ENCODE measurements around the gene ALOXE3.

DNA sequence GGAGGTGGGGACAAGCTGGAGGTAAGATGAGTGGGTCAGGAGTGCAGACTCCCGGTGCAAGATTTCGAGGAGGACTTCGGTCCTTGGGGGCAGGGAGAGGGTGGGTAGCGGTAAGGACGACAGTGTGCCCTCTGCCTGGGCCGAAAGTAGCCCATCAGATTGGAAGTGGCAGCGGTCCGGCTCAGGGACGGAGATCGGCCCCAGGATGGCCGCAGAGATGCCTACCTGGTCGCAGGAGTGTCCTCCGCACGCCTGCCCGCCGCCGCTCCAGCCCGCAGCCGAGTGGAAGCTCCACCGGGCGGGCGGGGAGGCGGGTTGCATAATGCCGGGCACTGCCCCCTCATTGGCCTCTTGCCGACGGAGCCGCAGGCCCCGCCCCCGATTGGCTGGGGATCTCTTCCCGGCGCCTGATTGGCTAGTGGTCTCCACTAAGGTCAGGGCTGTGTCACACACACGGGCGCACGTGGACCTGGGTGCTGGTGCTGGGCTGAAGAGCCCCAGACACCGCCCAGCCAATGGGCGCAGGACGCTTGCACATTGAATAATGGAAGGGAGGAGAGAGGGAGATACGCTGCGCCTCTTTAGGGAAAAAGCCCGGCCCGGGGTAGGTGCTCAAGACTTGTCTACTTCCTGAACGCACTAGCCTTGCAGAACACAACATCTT lies 33.9 kb upstream of the ALOXE3 start, which contains the start of gene PER1:
- TF ChIP-seq CTCF (IDR thresholded peaks at IDR 0.05; ENCODE audit: borderline replicate concordance, extremely low read depth, low read length, poor library complexity, severe bottlenecking) = no peak
- no peak for TF ChIP-seq EZH2 (IDR thresholded peaks at IDR 0.05; ENCODE audit: borderline replicate concordance, low read depth, low read length, severe bottlenecking)

Data from DND-41 (cell line).